Upper lobe of left lung (tissue), 6 donors: ENCODE results near the gene SPAG7. TPM values are rescaled to one million over a fixed set of nuclear protein-coding genes. Genes with fewer than 3 reads are reported as not detected.
A peak's percentile ranks its signal among the peaks of the same experiment; 100 is the strongest.

Source experiments
- ATAC-seq, 2 donors: fragments of 200-7000 bp; cut with Tn5 transposase; one replicate each; pipeline ENCODE4 v1.9.1; 2022; ENCODE audit warnings: mild to moderate bottlenecking in 2 of 2, moderate library complexity in 2 of 2; ENCODE audit not compliant: low FRiP score in 2 of 2
- DNase-seq, 2 donors: peaks; one replicate each; pipeline ENCODE4 v3.0.0-alpha.2; 2019 to 2020
- H3K27ac ChIP-seq, 4 donors: fragments of 200-600 bp; sonication (generic); one replicate each; pipeline ENCODE4 v1.5.1; 2016 to 2019
- H3K27me3 ChIP-seq, 4 donors: fragments of 200-600 bp; sonication (generic); one replicate each; pipeline ENCODE4 v1.5.1; 2017 to 2019
- H3K36me3 ChIP-seq, 4 donors: fragments of 200-600 bp; sonication (generic); one replicate each; pipeline ENCODE4 v1.5.1; 2016 to 2019
- H3K4me1 ChIP-seq, 4 donors: fragments of 200-600 bp; sonication (generic); one replicate each; pipeline ENCODE4 v1.5.1; 2018 to 2019
- H3K4me3 ChIP-seq, 4 donors: fragments of 200-600 bp; sonication (generic); one replicate each; pipeline ENCODE4 v1.5.1; 2017 to 2019; ENCODE audit warnings: mild to moderate bottlenecking in 2 of 4, moderate library complexity in 1 of 4
- H3K9me3 ChIP-seq, 4 donors: fragments of 200-600 bp; sonication (generic); one replicate each; pipeline ENCODE4 v1.5.1; 2018 to 2019
- CTCF ChIP-seq, 6 experiments: fragments of 450-650 bp in 4 of 6; fragments of 200-600 bp in 2 of 6; sonication (generic) in 2 of 6; IDR thresholded peaks; one replicate each; pipeline ENCODE4 v1.5.1; 2016 to 2019; ENCODE audit warnings: antibody characterized with exemption in 6 of 6
- EP300 ChIP-seq, 4 donors: sonication (generic); formaldehyde crosslinking; IDR thresholded peaks; one replicate each; pipeline ENCODE4 v1.5.1; 2017; ENCODE audit warnings: antibody characterized with exemption in 4 of 4, control low read depth in 2 of 4
- POLR2A ChIP-seq, 4 donors: fragments of 450-650 bp; IDR thresholded peaks; one replicate each; pipeline ENCODE4 v1.5.1; 2016 to 2017; ENCODE audit warnings: antibody characterized with exemption in 4 of 4, mild to moderate bottlenecking in 2 of 4
- POLR2AphosphoS5 ChIP-seq, 2 donors: sonication (generic); formaldehyde crosslinking; IDR thresholded peaks; one replicate each; pipeline ENCODE4 v1.5.1; 2017; ENCODE audit warnings: antibody characterized with exemption in 2 of 2
- WGBS, 2 donors: methylation state at CpG; one replicate each; pipeline ENCODE4 v1.1.5; 2017 to 2018; 5-methylcytosine and 5-hydroxymethylcytosine counted together
- total RNA-seq, 6 donors: library from RNA; depleted of rRNA in 4 of 6; stranded (reverse); fragments of >200 nt in 4 of 6; gene quantifications; one replicate each; pipeline versions ENCODE4 v1.1.0 to v1.2.1, GENCODE V29; 2016 to 2021
- donor health status: DM: no; HTN: no; CAD: no; lungs with moderate emphysema.
- donor health status: DM: no; HTN: yes; CAD: no; lungs with severe emphysema.

The SPAG7 gene
- total RNA-seq, 6 donors from 2014 or later, result 48.2 to 66.4 (median 63.8) TPM

- Histone ChIP-seq H3K4me1 (peaks cover 24 to 31% (median 30%) of the 10 kb centered on the region in 4 donors), H3K36me3 (peaks cover 5 to 27% (median 22%) of the 10 kb centered on the region in 4 donors), H3K27ac (peak overlapping the region; percentile 88 to 97 (median 95)), H3K4me3 (peak overlapping the region; percentile 92 to 100 (median 97)), H3K27me3 (no peaks in the 10 kb centered on the region), H3K9me3 (no peaks in the 10 kb centered on the region)
- peak; percentile 1 to 15 for ATAC-seq
- TF ChIP-seq POLR2AphosphoS5 (IDR thresholded peaks at IDR 0.05) (peak in 1 of 2 donors; percentile 14), POLR2A (IDR thresholded peaks at IDR 0.05) (no peak)
- 2 to 3% methylated on average over 12 to 18 of the region's 55 CpGs for WGBS, 2 donors
- DNase-seq, result peak; percentile 43 to 93
Measured at GRCh38 chr17:4998027-4998731, 30.6 kb upstream of the SPAG7 start.

GRCh38 chr17:4997302-4998026 lies 29.8 kb upstream of the SPAG7 start, which contains the start of the genes INCA1 and KIF1C:
Gene INCA1, minus strand, starts transcription at chr17:4997522. Its CDS starts 3,085 bp downstream, at chr17:4994437.
Gene KIF1C, plus strand, starts transcription at chr17:4997950. Its CDS starts 2,297 bp downstream, at chr17:5000247.
- H3K27me3 ChIP-seq, result no peaks in the 10 kb centered on the region
- H3K9me3 ChIP-seq, result no peaks in the 10 kb centered on the region
- TF ChIP-seq EP300 (IDR thresholded peaks at IDR 0.05) (no peak), POLR2AphosphoS5 (IDR thresholded peaks at IDR 0.05) (peak in 1 of 2 donors; percentile 80), CTCF (IDR thresholded peaks at IDR 0.05) (peak in 4 of 6 experiments; percentile 69 to 75 (median 72)), POLR2A (IDR thresholded peaks at IDR 0.05) (peak in 3 of 4 donors; percentile 59 to 81 (median 71))
- WGBS, 2 donors, result no CpG with 5 or more reads among the region's 93 CpGs
- H3K4me1 ChIP-seq, result peaks cover 24 to 31% (median 30%) of the 10 kb centered on the region in 4 donors
- peaks cover 2 to 20% (median 15%) of the 10 kb centered on the region in 4 donors for H3K36me3 ChIP-seq
- DNase-seq (peak; percentile 95 to 98), ATAC-seq (peak; percentile 97 to 98)
- H3K4me3 ChIP-seq, result peak within 1 kb of the TSS; percentile 92 to 100 (median 97)
- peak within 1 kb of the TSS; percentile 88 to 97 (median 95) for H3K27ac ChIP-seq

DNA sequence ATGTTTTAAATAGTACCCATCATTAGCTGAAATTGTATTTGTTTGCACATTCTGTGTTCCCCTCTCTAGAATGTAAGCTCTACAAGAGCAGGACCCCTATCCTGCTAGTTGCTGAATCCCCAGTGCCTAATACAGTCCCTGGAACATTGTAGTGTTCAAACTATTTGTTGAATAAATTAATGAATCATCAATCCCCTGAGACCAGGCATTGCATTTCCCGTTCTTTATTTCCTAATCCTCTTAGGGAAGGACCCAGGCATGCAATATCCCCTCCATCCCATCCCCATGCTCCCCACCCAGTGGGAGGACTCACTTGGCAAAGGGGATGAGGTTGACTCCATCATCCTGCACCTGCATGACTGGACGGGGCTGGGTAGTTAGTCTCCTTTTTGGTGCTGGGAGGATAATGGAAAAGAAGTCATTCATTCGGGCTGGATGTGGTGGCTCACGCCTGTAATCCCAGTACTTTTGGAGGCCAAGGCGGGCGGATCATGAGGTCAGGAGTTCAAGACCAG lies 26.5 kb upstream of the SPAG7 start:
- TF ChIP-seq POLR2AphosphoS5 (IDR thresholded peaks at IDR 0.05), result no peak
- TF ChIP-seq POLR2A (IDR thresholded peaks at IDR 0.05), result no peak
- no peak for TF ChIP-seq EP300 (IDR thresholded peaks at IDR 0.05)

DNA sequence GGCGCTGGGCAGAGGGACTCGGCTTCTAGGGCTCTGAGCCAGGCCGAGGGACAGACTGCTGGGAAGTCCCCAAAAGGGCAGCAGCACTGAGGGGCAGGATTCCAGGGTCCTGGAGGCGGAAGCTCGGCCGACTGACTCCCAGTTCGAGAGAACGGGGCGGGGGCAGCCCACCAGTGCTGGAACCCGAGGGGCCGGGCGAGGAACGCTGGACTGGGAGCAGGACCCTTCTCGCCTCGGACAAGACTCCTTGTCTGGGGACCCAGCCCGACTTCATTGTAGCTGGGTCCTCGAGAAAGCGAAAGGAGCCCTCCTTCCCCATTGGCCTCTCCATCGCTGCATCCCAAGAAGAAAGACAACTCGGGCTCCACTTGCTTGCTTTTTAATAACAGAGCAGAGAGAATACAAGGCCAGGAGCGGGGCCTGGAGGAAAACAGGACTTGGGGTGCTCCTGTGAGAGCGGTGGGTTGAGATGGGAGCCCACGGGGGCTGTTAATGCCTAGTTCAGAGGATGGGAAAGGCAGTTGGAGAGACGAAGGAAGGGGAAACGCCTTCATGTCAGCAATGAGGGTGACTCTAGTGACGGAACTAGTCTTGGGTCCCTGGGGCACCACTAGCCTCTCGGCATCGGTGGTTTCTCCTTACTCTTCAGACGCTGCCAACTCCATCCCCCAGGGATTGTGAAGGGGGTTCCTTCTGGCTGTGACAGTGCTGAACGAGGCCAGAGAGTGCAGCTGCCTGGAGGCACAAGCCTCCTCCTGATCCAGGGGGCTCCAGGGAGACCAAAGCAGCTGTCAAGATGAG lies 20.4 kb upstream of the SPAG7 start:
- Histone ChIP-seq H3K27ac (peak overlapping the region; percentile 90 to 99 (median 95)), H3K36me3 (peaks cover 0 to 26% (median 11%) of the 10 kb centered on the region in 4 donors), H3K4me1 (peaks cover 22 to 29% (median 22%) of the 10 kb centered on the region in 4 donors), H3K9me3 (no peaks in the 10 kb centered on the region), H3K4me3 (peak overlapping the region; percentile 90 to 98 (median 96)), H3K27me3 (no peaks in the 10 kb centered on the region)
- WGBS, 2 donors, result 1 to 4% methylated on average over 18 to 26 of the region's 30 CpGs
- TF ChIP-seq POLR2AphosphoS5 (IDR thresholded peaks at IDR 0.05), result no peak
- peak in 1 of 4 donors; percentile 20 for TF ChIP-seq POLR2A (IDR thresholded peaks at IDR 0.05)
- no peak for TF ChIP-seq CTCF (IDR thresholded peaks at IDR 0.05)
- no peak for TF ChIP-seq EP300 (IDR thresholded peaks at IDR 0.05)
- DNase-seq, result no peak
- ATAC-seq, result peak in 1 of 2 donors; percentile 1

More for the DNA sequence above, 26.5 kb upstream of the SPAG7 start:
- WGBS, 2 donors, result 89 to 97% methylated on average over 6 of the region's 6 CpGs
- DNase-seq (no peak), ATAC-seq (no peak)
- no peak overlapping the region for H3K4me3 ChIP-seq
- H3K27me3 ChIP-seq, result no peaks in the 10 kb centered on the region
- H3K27ac ChIP-seq, result no peak overlapping the region
- H3K9me3 ChIP-seq, result no peaks in the 10 kb centered on the region
- H3K36me3 ChIP-seq, result no peaks in the 10 kb centered on the region
- peaks cover 13 to 15% (median 14%) of the 10 kb centered on the region in 4 donors for H3K4me1 ChIP-seq
